Endothelial cell of umbilical vein (primary cell): ENCODE measurements around the gene SPEM1. TPM values are rescaled to one million over a fixed set of nuclear protein-coding genes. Genes with fewer than 3 reads are reported as not detected.

ENCODE experiments used
- BruUV-seq: library from RNA; stranded (reverse); fragments of 400-500 nt; replicated peaks from 2 replicates; lab custom pipeline; 2021; lab: Mats Ljungman, UMichigan
- CTCF ChIA-PET: fragments of 300-600, 350-600 bp; sonication (Branson Sonifier 250); formaldehyde crosslinking; loops from one replicate; lab custom pipeline; 2021; ENCODE audit warnings: antibody characterized with exemption, inconsistent platforms; lab: Charles Lee
- POLR2A ChIA-PET: fragments of 300-600, 350-600 bp; sonication (Branson Sonifier 250); formaldehyde crosslinking; loops from one replicate; lab custom pipeline; 2021; ENCODE audit warnings: antibody characterized with exemption, inconsistent platforms; lab: Charles Lee
- DNase-seq: peaks from one replicate; pipeline ENCODE4 v3.0.0-alpha.2; 2011; ENCODE audit warnings: low read depth, low spot score
- FAIRE-seq: peaks from 2 replicates; lab custom pipeline; 2011; peaks lifted over from hg19 to GRCh38; lab: Jason Lieb, UNC
- H2AFZ ChIP-seq: 2 replicates; pipeline ENCODE4 v1.6.0; 2012; ENCODE audit warnings: low read depth, low read length, control low read depth, inconsistent platforms
- H3K27ac ChIP-seq: 2 replicates; pipeline ENCODE4 v1.5.1; 2011; ENCODE audit warnings: low read depth, mild to moderate bottlenecking, control low read depth, low read length, moderate library complexity; ENCODE audit not compliant: insufficient read depth
- H3K27me3 ChIP-seq, 2 experiments: 2 replicates each; pipeline versions ENCODE4 v1.6.0 to v1.6.1; 2011; ENCODE audit warnings: low read length in 2 of 2, mixed read lengths in 1 of 2; ENCODE audit not compliant: control insufficient read depth in 2 of 2, insufficient read depth in 2 of 2
- H3K36me3 ChIP-seq, 2 experiments: 2 replicates in 1 of 2; 3 replicates in 1 of 2; pipeline ENCODE4 v1.5.1; 2011; ENCODE audit warnings: low read length in 2 of 2, mild to moderate bottlenecking in 1 of 2, moderate library complexity in 1 of 2; ENCODE audit not compliant: control insufficient read depth in 2 of 2, insufficient read depth in 2 of 2; ENCODE audit errors: extremely low read depth in 1 of 2
- H3K4me1 ChIP-seq: 3 replicates; pipeline ENCODE4 v1.5.1; 2011; ENCODE audit warnings: mild to moderate bottlenecking, low read length; ENCODE audit not compliant: control insufficient read depth, insufficient read depth; ENCODE audit errors: extremely low read depth
- H3K4me2 ChIP-seq: 2 replicates; pipeline ENCODE4 v1.6.1; 2011; ENCODE audit warnings: low read length, control low read depth, mixed read lengths; ENCODE audit not compliant: insufficient read depth
- H3K4me3 ChIP-seq, 3 experiments: fragments of 200-600 bp in 1 of 3; sonication (generic), shearing (Covaris generic) in 1 of 3; replicated peaks in 1 of 3; 2 replicates each; pipeline ENCODE4 v1.5.1; 2011 to 2016; ENCODE audit warnings: control low read depth in 3 of 3, low read length in 3 of 3, mild to moderate bottlenecking in 2 of 3, inconsistent platforms in 1 of 3, low read depth in 1 of 3, moderate library complexity in 1 of 3; ENCODE audit not compliant: insufficient read depth in 1 of 3
- H3K79me2 ChIP-seq: 2 replicates; pipeline ENCODE4 v1.6.0; 2012; ENCODE audit warnings: low read length, inconsistent platforms; ENCODE audit not compliant: control insufficient read depth, insufficient read depth
- H3K9ac ChIP-seq: replicated peaks from 2 replicates; pipeline ENCODE3; 2011; ENCODE audit warnings: low read length, control low read depth; ENCODE audit not compliant: insufficient read depth; ENCODE audit errors: extremely low read depth
- H3K9me1 ChIP-seq: replicated peaks from 3 replicates; pipeline ENCODE4 v1.6.0; 2011; ENCODE audit warnings: mild to moderate bottlenecking, low read length; ENCODE audit not compliant: control insufficient read depth, insufficient read depth; ENCODE audit errors: extremely low read depth
- H3K9me3 ChIP-seq: replicated peaks from 2 replicates; pipeline ENCODE4 v1.5.1; 2012; ENCODE audit warnings: low read length, inconsistent platforms; ENCODE audit not compliant: control insufficient read depth, insufficient read depth
- H4K20me1 ChIP-seq: replicated peaks from 2 replicates; pipeline ENCODE3; 2011; ENCODE audit warnings: mild to moderate bottlenecking, low read length; ENCODE audit not compliant: control insufficient read depth, insufficient read depth; ENCODE audit errors: extremely low read depth
- EZH2 ChIP-seq: IDR thresholded peaks from 2 replicates; pipeline ENCODE4 v1.6.1; 2012; ENCODE audit warnings: borderline replicate concordance, low read depth, mild to moderate bottlenecking, moderate library complexity, low read length, inconsistent platforms; ENCODE audit not compliant: severe bottlenecking
- FOS ChIP-seq: IDR thresholded peaks from 2 replicates; pipeline ENCODE4 v1.6.1; 2011; ENCODE audit warnings: mild to moderate bottlenecking, low read length, moderate library complexity, borderline replicate concordance; ENCODE audit not compliant: insufficient read depth
- GATA2 ChIP-seq: IDR thresholded peaks from 2 replicates; pipeline ENCODE4 v1.7.0; 2011; ENCODE audit warnings: low read depth, mild to moderate bottlenecking, moderate library complexity, mixed read lengths, low read length; ENCODE audit not compliant: insufficient read length, insufficient read depth
- JUN ChIP-seq: IDR thresholded peaks from 2 replicates; pipeline ENCODE4 v1.6.1; 2011; ENCODE audit warnings: borderline replicate concordance, low read depth; ENCODE audit not compliant: insufficient read length, insufficient read depth
- MAX ChIP-seq: IDR thresholded peaks from 2 replicates; pipeline ENCODE4 v1.6.1; 2011; ENCODE audit not compliant: insufficient read depth, insufficient read length
- MYC ChIP-seq: IDR thresholded peaks from one replicate; pipeline ENCODE4 v1.6.1; 2011; ENCODE audit warnings: mild to moderate bottlenecking, low read depth, low read length
- POLR2A ChIP-seq: IDR thresholded peaks from 2 replicates; pipeline ENCODE4 v1.6.1; 2012; ENCODE audit warnings: low read depth, mild to moderate bottlenecking, control low read depth, low read length
- POLR2AphosphoS5 ChIP-seq: IDR thresholded peaks from 2 replicates; pipeline ENCODE4 v1.6.1; 2012; ENCODE audit warnings: low read depth, mild to moderate bottlenecking, control low read depth, low read length, moderate library complexity; ENCODE audit not compliant: insufficient read depth
- dilution Hi-C: fragments of 300-500 bp; cut with MboI; formaldehyde crosslinking; loops from one replicate; pipeline ENCODE4 v1.15.0; 2019; ENCODE audit warnings: low sequenced_read_pairs; ENCODE audit not compliant: extremely low pct_ligation_motif_present
- intact Hi-C: fragments of 100-400 bp; cut with micrococcal nuclease; formaldehyde crosslinking; loops from one replicate; pipeline ENCODE4 v1.10.0; 2022
- polyA plus RNA-seq, 4 experiments: library from polyadenylated mRNA; depleted of rRNA in 3 of 4; stranded (reverse) in 3 of 4; unstranded in 1 of 4; fragments of >200 nt; gene quantifications; 2 replicates each; pipeline versions ENCODE4 v1.2.1 to v1.2.3, GENCODE V29; 2011 to 2012; ENCODE audit warnings: missing spikeins in 1 of 4
- total RNA-seq: library from RNA; stranded (reverse); gene quantifications from 2 replicates; pipeline ENCODE4 v1.2.3, GENCODE V29; 2021
- TF ChIP-seq, protein P1 (sequence below), 2 donors: IDR thresholded peaks; 1 replicate in 1 of 2; 2 replicates in 1 of 2; pipeline ENCODE4 v1.5.1; 2011; ENCODE audit warnings: low read length in 2 of 2, mild to moderate bottlenecking in 2 of 2, moderate library complexity in 2 of 2, control low read depth in 1 of 2, inconsistent platforms in 1 of 2, low read depth in 1 of 2; ENCODE audit not compliant: insufficient read depth in 1 of 2; ENCODE audit errors: extremely low read depth in 1 of 2

The SPEM1 gene
- total and polyA plus RNA-seq, 2 donors (not counting 3 experiments of a cell fraction or from before 2014, with no cell fraction given), result not detected

- CTCF ChIA-PET, result interaction anchor here (0.8 kb wide), 1 partner anchor 57 kb away, joined by 3 read pairs; the partner anchor contains the start of gene TMEM256
- no peaks in the 10 kb centered on the region for H4K20me1 ChIP-seq
- dilution Hi-C loops (no loop called here), intact Hi-C loops (no loop called here)
- H3K27ac ChIP-seq, result no peak overlapping the region
- TF ChIP-seq EZH2, result no peak
- no peak for TF ChIP-seq JUN
- no peak for TF ChIP-seq FOS
- TF ChIP-seq, protein P1, sequence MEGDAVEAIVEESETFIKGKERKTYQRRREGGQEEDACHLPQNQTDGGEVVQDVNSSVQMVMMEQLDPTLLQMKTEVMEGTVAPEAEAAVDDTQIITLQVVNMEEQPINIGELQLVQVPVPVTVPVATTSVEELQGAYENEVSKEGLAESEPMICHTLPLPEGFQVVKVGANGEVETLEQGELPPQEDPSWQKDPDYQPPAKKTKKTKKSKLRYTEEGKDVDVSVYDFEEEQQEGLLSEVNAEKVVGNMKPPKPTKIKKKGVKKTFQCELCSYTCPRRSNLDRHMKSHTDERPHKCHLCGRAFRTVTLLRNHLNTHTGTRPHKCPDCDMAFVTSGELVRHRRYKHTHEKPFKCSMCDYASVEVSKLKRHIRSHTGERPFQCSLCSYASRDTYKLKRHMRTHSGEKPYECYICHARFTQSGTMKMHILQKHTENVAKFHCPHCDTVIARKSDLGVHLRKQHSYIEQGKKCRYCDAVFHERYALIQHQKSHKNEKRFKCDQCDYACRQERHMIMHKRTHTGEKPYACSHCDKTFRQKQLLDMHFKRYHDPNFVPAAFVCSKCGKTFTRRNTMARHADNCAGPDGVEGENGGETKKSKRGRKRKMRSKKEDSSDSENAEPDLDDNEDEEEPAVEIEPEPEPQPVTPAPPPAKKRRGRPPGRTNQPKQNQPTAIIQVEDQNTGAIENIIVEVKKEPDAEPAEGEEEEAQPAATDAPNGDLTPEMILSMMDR (IDR thresholded peaks at IDR 0.05; ENCODE audit: extremely low read depth in 1 of 2, insufficient read depth in 1 of 2, low read depth in 1 of 2, low read length in 2 of 2), result no peak
- no peak for TF ChIP-seq MYC
- TF ChIP-seq MAX, result no peak
- no peak for TF ChIP-seq GATA2
- TF ChIP-seq POLR2AphosphoS5, result no peak
- TF ChIP-seq POLR2A, result no peak
- no peaks in the 10 kb centered on the region for H3K9me1 ChIP-seq
- no peaks in the 10 kb centered on the region for H3K9me3 ChIP-seq
- no peak for DNase-seq
- no peak for FAIRE-seq
- H3K79me2 ChIP-seq, result no peaks in the 10 kb centered on the region
- H2AFZ ChIP-seq, result no peak overlapping the region
- no peak overlapping the region for H3K4me3 ChIP-seq
- H3K36me3 ChIP-seq, result peaks cover 0 to 13% of the 10 kb centered on the region in 2 experiments
- H3K27me3 ChIP-seq, result no peaks in the 10 kb centered on the region
- no peaks in the 10 kb centered on the region for H3K4me1 ChIP-seq
- no peak overlapping the region for H3K9ac ChIP-seq
- BruUV-seq, result TSS peak; percentile 22
- no peak overlapping the region for H3K4me2 ChIP-seq
- POLR2A ChIA-PET, result no interaction called here
Measured at GRCh38 chr17:7460850-7461660, 40.9 kb downstream of the SPEM1 start.
